ENCODE measurements around the gene MICAL2. TPM values are rescaled to one million over a fixed set of nuclear protein-coding genes. Genes with fewer than 3 reads are reported as not detected.

Gene MICAL2
- total and polyA plus RNA-seq, 10 of the 15 experiments (the other 5 are each of a cell fraction or from before 2014, with no cell fraction given): 0.90 to 5.6 (median 2.4) TPM

DNA sequence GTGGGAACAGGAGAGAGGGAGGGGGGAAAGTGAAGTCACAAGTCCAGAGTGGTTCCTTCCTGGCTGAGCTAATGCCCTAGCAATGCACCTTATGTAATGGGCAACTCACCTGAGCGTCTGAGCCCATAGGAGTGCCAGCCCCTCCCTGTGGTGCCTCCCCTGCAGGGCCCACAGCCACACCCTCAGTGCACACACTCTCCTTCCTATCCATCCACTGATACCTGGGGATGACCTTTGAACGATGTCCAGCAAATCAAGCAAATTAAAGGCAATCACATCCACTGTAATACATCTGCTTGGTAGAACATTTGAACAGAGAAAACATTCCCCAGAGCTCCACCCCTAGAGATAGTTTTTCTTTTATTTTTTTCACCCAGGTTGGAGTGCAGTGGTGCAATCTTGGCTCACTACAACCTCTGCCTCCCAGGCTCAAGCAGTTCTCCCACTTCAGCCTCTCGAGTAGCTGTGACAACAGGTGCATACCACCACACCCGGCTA lies 19.6 kb upstream of the MICAL2 start:
- H3K36me3 ChIP-seq (ENCODE audit: control insufficient read depth in 2 of 2, insufficient read depth in 2 of 2, low read length in 1 of 2): no peaks in the 10 kb centered on the region
- H3K9ac ChIP-seq (ENCODE audit: control insufficient read depth, insufficient read depth, low read length): no peak overlapping the region
- H3K4me3 ChIP-seq: no peak overlapping the region
- WGBS (ENCODE audit: insufficient coverage, insufficient replicate concordance, low lambda C conversion rate, missing lambda C conversion rate): 36% methylated on average over 4 of the region's 4 CpGs
- BruUV-seq (replicated peaks): no TSS peak
- no peak for DNase-seq (ENCODE audit: low read depth, low spot score)
- no peak for FAIRE-seq
- ATAC-seq: no peak
- H3K9me3 ChIP-seq (replicated peaks; ENCODE audit: control insufficient read depth, insufficient read depth, low read length): no peaks in the 10 kb centered on the region
- CTCF ChIA-PET: interaction anchor here (1.3 to 1.7 kb wide), 2 partner anchors 43 to 145 kb away, joined by 4 read pairs; no protein-coding TSS in a partner anchor
- no peaks in the 10 kb centered on the region for H3K27me3 ChIP-seq (replicated peaks in 1 of 2; ENCODE audit: control insufficient read depth in 2 of 2, insufficient read depth in 2 of 2, low read length in 1 of 2)
- H3K4me2 ChIP-seq (ENCODE audit: control insufficient read depth, insufficient read depth): no peak overlapping the region
- H2AFZ ChIP-seq (ENCODE audit: control insufficient read depth, low read depth, low read length): no peak overlapping the region
- RAD21 ChIA-PET (ENCODE audit: unreplicated experiment): no interaction called here
- no peaks in the 10 kb centered on the region for H4K20me1 ChIP-seq (ENCODE audit: control insufficient read depth, insufficient read depth)
- SMC1A ChIA-PET (ENCODE audit: uncharacterized antibody, unreplicated experiment): interaction anchor here (0.7 to 1.2 kb wide), 2 partner anchors 9 to 143 kb away, joined by 3 to 4 read pairs; no protein-coding TSS in a partner anchor
- H3K79me2 ChIP-seq (ENCODE audit: control insufficient read depth, insufficient read depth, low read length): no peaks in the 10 kb centered on the region
- intact Hi-C loops (cut with micrococcal nuclease; ENCODE audit: unreplicated experiment): no loop called here
- POLR2A ChIA-PET: no interaction called here
- in situ Hi-C loops (cut with MboI): no loop called here
- no peak overlapping the region for H3K27ac ChIP-seq (ENCODE audit: control insufficient read depth, insufficient read depth)
- TF ChIP-seq IKZF2 (IDR thresholded peaks at IDR 0.05) (no peak), CBFB (IDR thresholded peaks at IDR 0.05; ENCODE audit: low read depth) (no peak), SUPT20H (IDR thresholded peaks at IDR 0.05; ENCODE audit: borderline replicate concordance, control insufficient read depth, low read depth, low read length) (no peak), POU2F2 (IDR thresholded peaks at IDR 0.05; ENCODE audit: borderline replicate concordance, low read depth, low read length) (no peak), SMAD1 (IDR thresholded peaks at IDR 0.05; ENCODE audit: low read depth, partially characterized antibody) (no peak), TARDBP (IDR thresholded peaks at IDR 0.05; ENCODE audit: borderline replicate concordance) (no peak), ZNF217 (IDR thresholded peaks at IDR 0.05) (no peak), ASH2L (IDR thresholded peaks at IDR 0.05; ENCODE audit: borderline replicate concordance, low read depth) (no peak), BACH1 (IDR thresholded peaks at IDR 0.05; ENCODE audit: borderline replicate concordance) (no peak), TCF12 (IDR thresholded peaks at IDR 0.05; ENCODE audit: low read depth, low read length) (no peak), HDAC2 (IDR thresholded peaks at IDR 0.05) (no peak), GATAD2B (conservative IDR thresholded peaks at IDR 0.05; ENCODE audit: low read depth) (no peak), STAT3 (IDR thresholded peaks at IDR 0.05; ENCODE audit: low read depth, low read length) (no peak), PAX8 (IDR thresholded peaks at IDR 0.05) (no peak)
- TF ChIP-seq, protein P1, sequence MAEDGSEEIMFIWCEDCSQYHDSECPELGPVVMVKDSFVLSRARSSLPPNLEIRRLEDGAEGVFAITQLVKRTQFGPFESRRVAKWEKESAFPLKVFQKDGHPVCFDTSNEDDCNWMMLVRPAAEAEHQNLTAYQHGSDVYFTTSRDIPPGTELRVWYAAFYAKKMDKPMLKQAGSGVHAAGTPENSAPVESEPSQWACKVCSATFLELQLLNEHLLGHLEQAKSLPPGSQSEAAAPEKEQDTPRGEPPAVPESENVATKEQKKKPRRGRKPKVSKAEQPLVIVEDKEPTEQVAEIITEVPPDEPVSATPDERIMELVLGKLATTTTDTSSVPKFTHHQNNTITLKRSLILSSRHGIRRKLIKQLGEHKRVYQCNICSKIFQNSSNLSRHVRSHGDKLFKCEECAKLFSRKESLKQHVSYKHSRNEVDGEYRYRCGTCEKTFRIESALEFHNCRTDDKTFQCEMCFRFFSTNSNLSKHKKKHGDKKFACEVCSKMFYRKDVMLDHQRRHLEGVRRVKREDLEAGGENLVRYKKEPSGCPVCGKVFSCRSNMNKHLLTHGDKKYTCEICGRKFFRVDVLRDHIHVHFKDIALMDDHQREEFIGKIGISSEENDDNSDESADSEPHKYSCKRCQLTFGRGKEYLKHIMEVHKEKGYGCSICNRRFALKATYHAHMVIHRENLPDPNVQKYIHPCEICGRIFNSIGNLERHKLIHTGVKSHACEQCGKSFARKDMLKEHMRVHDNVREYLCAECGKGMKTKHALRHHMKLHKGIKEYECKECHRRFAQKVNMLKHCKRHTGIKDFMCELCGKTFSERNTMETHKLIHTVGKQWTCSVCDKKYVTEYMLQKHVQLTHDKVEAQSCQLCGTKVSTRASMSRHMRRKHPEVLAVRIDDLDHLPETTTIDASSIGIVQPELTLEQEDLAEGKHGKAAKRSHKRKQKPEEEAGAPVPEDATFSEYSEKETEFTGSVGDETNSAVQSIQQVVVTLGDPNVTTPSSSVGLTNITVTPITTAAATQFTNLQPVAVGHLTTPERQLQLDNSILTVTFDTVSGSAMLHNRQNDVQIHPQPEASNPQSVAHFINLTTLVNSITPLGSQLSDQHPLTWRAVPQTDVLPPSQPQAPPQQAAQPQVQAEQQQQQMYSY (CRISPR knock-in tag; IDR thresholded peaks at IDR 0.05): no peak
- TF ChIP-seq, protein P2, sequence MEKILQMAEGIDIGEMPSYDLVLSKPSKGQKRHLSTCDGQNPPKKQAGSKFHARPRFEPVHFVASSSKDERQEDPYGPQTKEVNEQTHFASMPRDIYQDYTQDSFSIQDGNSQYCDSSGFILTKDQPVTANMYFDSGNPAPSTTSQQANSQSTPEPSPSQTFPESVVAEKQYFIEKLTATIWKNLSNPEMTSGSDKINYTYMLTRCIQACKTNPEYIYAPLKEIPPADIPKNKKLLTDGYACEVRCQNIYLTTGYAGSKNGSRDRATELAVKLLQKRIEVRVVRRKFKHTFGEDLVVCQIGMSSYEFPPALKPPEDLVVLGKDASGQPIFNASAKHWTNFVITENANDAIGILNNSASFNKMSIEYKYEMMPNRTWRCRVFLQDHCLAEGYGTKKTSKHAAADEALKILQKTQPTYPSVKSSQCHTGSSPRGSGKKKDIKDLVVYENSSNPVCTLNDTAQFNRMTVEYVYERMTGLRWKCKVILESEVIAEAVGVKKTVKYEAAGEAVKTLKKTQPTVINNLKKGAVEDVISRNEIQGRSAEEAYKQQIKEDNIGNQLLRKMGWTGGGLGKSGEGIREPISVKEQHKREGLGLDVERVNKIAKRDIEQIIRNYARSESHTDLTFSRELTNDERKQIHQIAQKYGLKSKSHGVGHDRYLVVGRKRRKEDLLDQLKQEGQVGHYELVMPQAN (conservative IDR thresholded peaks at IDR 0.05): no peak
- TF ChIP-seq, protein P3, sequence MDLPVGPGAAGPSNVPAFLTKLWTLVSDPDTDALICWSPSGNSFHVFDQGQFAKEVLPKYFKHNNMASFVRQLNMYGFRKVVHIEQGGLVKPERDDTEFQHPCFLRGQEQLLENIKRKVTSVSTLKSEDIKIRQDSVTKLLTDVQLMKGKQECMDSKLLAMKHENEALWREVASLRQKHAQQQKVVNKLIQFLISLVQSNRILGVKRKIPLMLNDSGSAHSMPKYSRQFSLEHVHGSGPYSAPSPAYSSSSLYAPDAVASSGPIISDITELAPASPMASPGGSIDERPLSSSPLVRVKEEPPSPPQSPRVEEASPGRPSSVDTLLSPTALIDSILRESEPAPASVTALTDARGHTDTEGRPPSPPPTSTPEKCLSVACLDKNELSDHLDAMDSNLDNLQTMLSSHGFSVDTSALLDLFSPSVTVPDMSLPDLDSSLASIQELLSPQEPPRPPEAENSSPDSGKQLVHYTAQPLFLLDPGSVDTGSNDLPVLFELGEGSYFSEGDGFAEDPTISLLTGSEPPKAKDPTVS (IDR thresholded peaks at IDR 0.05; ENCODE audit: low read depth, low read length): no peak
- TF ChIP-seq, protein P4, sequence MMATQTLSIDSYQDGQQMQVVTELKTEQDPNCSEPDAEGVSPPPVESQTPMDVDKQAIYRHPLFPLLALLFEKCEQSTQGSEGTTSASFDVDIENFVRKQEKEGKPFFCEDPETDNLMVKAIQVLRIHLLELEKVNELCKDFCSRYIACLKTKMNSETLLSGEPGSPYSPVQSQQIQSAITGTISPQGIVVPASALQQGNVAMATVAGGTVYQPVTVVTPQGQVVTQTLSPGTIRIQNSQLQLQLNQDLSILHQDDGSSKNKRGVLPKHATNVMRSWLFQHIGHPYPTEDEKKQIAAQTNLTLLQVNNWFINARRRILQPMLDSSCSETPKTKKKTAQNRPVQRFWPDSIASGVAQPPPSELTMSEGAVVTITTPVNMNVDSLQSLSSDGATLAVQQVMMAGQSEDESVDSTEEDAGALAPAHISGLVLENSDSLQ (IDR thresholded peaks at IDR 0.05): no peak
- no peaks in the 10 kb centered on the region for H3K4me1 ChIP-seq (ENCODE audit: control insufficient read depth, insufficient read depth, low read length)
